ENCODE data around the gene GET4.

DNA sequence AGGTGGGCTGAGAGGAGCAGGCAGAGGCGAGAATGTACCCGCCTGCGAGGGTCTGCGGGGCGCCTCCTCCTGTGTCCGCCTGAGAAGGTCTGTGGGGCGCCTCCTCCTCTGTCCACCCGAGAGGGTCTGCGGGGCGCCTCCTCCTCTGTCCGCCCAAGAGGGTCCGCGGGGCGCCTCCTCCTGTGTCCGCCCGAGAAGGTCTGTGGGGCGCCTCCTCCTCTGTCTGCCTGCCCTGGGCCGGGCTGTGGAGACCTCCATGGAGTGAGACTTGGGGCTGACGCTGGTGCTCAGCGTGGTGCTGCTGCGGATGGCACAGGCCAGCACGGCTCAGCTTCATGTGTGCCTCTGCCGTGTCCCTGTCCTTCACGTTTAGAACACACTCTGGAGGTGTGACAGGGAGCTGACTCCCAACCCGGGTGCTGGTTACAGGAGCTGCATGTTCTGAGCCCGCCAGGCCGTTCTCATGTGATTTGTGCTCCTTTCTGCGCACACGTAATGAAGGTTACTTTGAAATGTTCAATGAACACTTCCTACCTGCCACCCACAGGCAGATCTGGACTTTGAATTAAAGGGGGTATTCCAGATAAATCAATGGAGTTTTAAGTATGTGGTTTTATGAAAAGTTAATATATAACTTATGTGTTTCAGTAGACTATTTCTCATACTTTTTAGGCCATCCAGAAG lies 20.5 kb upstream of the GET4 start:
- TF ChIP-seq, protein P1, sequence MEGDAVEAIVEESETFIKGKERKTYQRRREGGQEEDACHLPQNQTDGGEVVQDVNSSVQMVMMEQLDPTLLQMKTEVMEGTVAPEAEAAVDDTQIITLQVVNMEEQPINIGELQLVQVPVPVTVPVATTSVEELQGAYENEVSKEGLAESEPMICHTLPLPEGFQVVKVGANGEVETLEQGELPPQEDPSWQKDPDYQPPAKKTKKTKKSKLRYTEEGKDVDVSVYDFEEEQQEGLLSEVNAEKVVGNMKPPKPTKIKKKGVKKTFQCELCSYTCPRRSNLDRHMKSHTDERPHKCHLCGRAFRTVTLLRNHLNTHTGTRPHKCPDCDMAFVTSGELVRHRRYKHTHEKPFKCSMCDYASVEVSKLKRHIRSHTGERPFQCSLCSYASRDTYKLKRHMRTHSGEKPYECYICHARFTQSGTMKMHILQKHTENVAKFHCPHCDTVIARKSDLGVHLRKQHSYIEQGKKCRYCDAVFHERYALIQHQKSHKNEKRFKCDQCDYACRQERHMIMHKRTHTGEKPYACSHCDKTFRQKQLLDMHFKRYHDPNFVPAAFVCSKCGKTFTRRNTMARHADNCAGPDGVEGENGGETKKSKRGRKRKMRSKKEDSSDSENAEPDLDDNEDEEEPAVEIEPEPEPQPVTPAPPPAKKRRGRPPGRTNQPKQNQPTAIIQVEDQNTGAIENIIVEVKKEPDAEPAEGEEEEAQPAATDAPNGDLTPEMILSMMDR (IDR thresholded peaks at IDR 0.05) = no peak
- TF ChIP-seq POLR2A (IDR thresholded peaks at IDR 0.05) (no peak), POLR2AphosphoS5 (IDR thresholded peaks at IDR 0.05) (no peak), EP300 (IDR thresholded peaks at IDR 0.05) (no peak)

All from gastroesophageal sphincter (tissue), 3 donors.